NB4 (cell line): ENCODE data around the gene MYO1D.

Source experiments
- CTCF ChIP-seq: IDR thresholded peaks from one replicate; pipeline ENCODE4 v1.5.1; 2012; ENCODE audit warnings: low read depth, low read length
- MAX ChIP-seq: IDR thresholded peaks from 2 replicates; pipeline ENCODE4 v1.6.1; 2011; ENCODE audit warnings: low read depth, low read length
- MYC ChIP-seq: IDR thresholded peaks from 2 replicates; pipeline ENCODE4 v1.6.1; 2011; ENCODE audit warnings: low read depth, low read length
- POLR2A ChIP-seq: IDR thresholded peaks from 2 replicates; pipeline ENCODE4 v1.6.1; 2011; ENCODE audit warnings: mild to moderate bottlenecking; ENCODE audit not compliant: insufficient read length; ENCODE audit errors: extremely low read depth

DNA sequence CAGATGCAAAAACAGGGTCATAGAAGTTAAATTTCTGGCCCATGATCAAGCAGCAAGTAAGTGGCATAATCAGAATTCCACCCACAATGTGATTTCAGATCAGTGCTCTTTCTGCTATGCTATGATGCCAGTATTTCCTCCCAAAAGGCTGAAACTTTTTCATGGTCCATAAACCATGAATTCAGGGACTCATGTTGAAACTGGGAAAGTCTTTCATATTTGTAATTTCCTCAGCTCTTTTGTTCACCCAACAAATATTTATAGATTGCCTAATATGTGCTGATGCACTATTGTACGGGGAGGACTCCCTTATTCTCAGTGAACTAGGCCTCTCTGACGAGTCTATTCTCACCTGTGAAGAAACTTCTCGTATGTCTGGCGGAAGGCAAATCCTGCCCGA lies 156.3 kb downstream of the MYO1D start:
- TF ChIP-seq CTCF = no peak
- TF ChIP-seq POLR2A = no peak
- TF ChIP-seq MYC = no peak
- no peak for TF ChIP-seq MAX
